Measurements from ENCODE around the gene SYT9. TPM values are rescaled to one million over a fixed set of nuclear protein-coding genes. Genes with fewer than 3 reads are reported as not detected.

The SYT9 gene
- polyA plus RNA-seq, 2 of the 4 experiments (the other 2 are of a cell fraction) = 0.10 TPM; not detected in 1

DNA sequence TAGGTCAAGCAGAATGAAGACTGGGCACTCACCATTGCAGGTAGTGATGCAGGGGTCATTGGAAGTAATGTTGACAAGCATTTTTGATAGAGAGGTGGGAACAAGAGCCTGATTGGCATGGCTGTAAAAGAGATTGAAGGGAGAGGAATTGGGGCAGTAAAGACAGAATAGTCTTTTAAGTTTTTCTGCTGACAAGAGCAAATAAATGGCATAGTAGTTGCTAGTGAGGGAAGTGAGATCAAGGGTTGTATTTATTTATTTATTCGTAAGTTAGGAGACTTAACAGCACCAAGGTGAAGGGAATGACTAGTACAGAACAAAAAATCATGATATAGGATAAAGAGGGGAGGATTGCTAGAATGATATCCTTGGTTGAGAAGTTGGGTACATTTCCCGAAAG lies 11.0 kb downstream of the SYT9 start:
- TF ChIP-seq MAFK (IDR thresholded peaks at IDR 0.05; ENCODE audit: partially characterized antibody) (peak; percentile 48), RCOR1 (IDR thresholded peaks at IDR 0.05; ENCODE audit: low read depth, low read length) (no peak)
- DNase-seq (ENCODE audit: low read depth in 1 of 2, low spot score in 1 of 2) (no peak), ATAC-seq (no peak), FAIRE-seq (no peak)
- no peak overlapping the region for H3K27ac ChIP-seq
- 2% methylated on average over 2 of the region's 2 CpGs for WGBS (ENCODE audit: missing lambda C conversion rate)
- no peak overlapping the region for H3K4me2 ChIP-seq
- ChIA-PET CTCF (interaction anchor here (0.5 kb wide), 1 partner anchor 29 kb away, joined by 3 read pairs; no protein-coding TSS in a partner anchor), POLR2A (no interaction called here)
- no peaks in the 10 kb centered on the region for H3K4me1 ChIP-seq
- H3K4me3 ChIP-seq = no peak overlapping the region
- H3K9me3 ChIP-seq = no peaks in the 10 kb centered on the region

DNA sequence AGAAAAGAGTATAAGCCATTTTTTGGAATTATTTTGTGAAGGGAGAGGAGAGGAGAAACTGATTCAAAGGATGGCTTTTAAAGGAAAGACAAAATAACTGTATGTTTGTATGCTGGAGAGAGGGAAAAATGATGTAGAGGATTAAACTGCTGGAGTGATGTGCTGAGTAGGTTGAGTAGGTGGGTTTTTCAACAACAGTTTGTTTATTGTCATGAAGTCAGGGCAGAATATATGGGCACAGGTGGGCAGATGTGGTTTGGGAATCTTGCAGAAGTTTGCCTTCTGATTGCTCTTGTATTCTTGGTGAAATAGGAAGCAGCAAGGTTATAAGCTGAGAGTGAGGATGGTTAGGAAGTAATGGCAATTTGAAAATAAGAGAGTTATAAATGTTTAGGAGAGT lies 12.1 kb downstream of the SYT9 start:
- ATAC-seq = no peak
- TF ChIP-seq MYC (IDR thresholded peaks at IDR 0.05; ENCODE audit: borderline replicate concordance, low read length) = no peak
- TF ChIP-seq EP300 (IDR thresholded peaks at IDR 0.05) = no peak
- TF ChIP-seq POLR2A (IDR thresholded peaks at IDR 0.05; ENCODE audit: low read length) = no peak
- TF ChIP-seq, protein P1, sequence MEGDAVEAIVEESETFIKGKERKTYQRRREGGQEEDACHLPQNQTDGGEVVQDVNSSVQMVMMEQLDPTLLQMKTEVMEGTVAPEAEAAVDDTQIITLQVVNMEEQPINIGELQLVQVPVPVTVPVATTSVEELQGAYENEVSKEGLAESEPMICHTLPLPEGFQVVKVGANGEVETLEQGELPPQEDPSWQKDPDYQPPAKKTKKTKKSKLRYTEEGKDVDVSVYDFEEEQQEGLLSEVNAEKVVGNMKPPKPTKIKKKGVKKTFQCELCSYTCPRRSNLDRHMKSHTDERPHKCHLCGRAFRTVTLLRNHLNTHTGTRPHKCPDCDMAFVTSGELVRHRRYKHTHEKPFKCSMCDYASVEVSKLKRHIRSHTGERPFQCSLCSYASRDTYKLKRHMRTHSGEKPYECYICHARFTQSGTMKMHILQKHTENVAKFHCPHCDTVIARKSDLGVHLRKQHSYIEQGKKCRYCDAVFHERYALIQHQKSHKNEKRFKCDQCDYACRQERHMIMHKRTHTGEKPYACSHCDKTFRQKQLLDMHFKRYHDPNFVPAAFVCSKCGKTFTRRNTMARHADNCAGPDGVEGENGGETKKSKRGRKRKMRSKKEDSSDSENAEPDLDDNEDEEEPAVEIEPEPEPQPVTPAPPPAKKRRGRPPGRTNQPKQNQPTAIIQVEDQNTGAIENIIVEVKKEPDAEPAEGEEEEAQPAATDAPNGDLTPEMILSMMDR (IDR thresholded peaks at IDR 0.05) = no peak
- no peak for FAIRE-seq
- DNase-seq (ENCODE audit: low read depth in 1 of 2, low spot score in 1 of 2) = no peak
- no peak overlapping the region for H3K27ac ChIP-seq
- no peaks in the 10 kb centered on the region for H3K4me1 ChIP-seq
- H3K4me3 ChIP-seq = no peak overlapping the region
- CTCF ChIA-PET = interaction anchor here (2.2 kb wide), 1 partner anchor 14 kb away, joined by 5 read pairs; no protein-coding TSS in a partner anchor
- POLR2A ChIA-PET = no interaction called here
- H3K4me2 ChIP-seq = no peak overlapping the region
- no peaks in the 10 kb centered on the region for H3K9me3 ChIP-seq

DNA sequence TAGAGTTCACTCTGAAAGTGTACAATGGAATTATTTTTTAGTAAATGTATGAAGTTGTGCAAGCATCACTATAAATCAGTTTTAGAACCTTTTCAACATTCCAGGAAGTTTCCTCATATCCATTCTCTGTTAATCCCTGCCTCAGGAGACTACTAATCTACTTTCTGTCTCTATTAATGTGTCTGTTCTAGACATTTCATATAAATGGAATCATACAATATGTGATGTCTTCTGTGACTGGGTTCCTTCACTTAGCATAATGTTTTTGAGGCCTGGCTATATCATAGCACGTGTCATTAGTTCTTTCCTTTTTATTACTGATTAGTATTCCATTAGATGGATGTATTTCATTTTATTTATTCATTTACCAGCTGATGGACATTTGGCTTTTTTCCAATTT lies 17.1 kb downstream of the SYT9 start:
- DNase-seq (ENCODE audit: low read depth in 1 of 2, low spot score in 1 of 2) = no peak
- POLR2A ChIA-PET = no interaction called here
- 0% methylated on average over 1 of the region's 1 CpG for WGBS (ENCODE audit: missing lambda C conversion rate)

More for the DNA sequence above, 17.1 kb downstream of the SYT9 start:
- Histone ChIP-seq H3K27ac (no peak overlapping the region), H3K9me3 (no peaks in the 10 kb centered on the region), H3K4me3 (no peak overlapping the region), H3K4me2 (no peak overlapping the region), H3K4me1 (no peaks in the 10 kb centered on the region)
- ATAC-seq (no peak), FAIRE-seq (no peak)
- TF ChIP-seq MYC (IDR thresholded peaks at IDR 0.05; ENCODE audit: borderline replicate concordance, low read length) (no peak), GATA3 (IDR thresholded peaks at IDR 0.05; ENCODE audit: borderline replicate concordance) (no peak), RAD21 (conservative IDR thresholded peaks at IDR 0.05 in 1 of 2, IDR thresholded peaks at IDR 0.05 in 1 of 2) (no peak), FOSB (CRISPR knock-in tag; IDR thresholded peaks at IDR 0.05) (no peak), ZC3H11A (IDR thresholded peaks at IDR 0.05) (no peak), POLR2A (IDR thresholded peaks at IDR 0.05; ENCODE audit: low read length) (no peak), CBX2 (IDR thresholded peaks at IDR 0.05; ENCODE audit: borderline replicate concordance, low read depth) (no peak), SMC3 (IDR thresholded peaks at IDR 0.05) (no peak), POLR2AphosphoS2 (conservative IDR thresholded peaks at IDR 0.05; ENCODE audit: low read length) (no peak), TP53 (CRISPR knock-in tag; IDR thresholded peaks at IDR 0.05) (no peak)
- TF ChIP-seq, protein P2, sequence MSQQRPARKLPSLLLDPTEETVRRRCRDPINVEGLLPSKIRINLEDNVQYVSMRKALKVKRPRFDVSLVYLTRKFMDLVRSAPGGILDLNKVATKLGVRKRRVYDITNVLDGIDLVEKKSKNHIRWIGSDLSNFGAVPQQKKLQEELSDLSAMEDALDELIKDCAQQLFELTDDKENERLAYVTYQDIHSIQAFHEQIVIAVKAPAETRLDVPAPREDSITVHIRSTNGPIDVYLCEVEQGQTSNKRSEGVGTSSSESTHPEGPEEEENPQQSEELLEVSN (IDR thresholded peaks at IDR 0.05; ENCODE audit: borderline replicate concordance, low read depth) = no peak
- TF ChIP-seq, protein P1 (IDR thresholded peaks at IDR 0.05) = no peak
- TF ChIP-seq, protein P3, sequence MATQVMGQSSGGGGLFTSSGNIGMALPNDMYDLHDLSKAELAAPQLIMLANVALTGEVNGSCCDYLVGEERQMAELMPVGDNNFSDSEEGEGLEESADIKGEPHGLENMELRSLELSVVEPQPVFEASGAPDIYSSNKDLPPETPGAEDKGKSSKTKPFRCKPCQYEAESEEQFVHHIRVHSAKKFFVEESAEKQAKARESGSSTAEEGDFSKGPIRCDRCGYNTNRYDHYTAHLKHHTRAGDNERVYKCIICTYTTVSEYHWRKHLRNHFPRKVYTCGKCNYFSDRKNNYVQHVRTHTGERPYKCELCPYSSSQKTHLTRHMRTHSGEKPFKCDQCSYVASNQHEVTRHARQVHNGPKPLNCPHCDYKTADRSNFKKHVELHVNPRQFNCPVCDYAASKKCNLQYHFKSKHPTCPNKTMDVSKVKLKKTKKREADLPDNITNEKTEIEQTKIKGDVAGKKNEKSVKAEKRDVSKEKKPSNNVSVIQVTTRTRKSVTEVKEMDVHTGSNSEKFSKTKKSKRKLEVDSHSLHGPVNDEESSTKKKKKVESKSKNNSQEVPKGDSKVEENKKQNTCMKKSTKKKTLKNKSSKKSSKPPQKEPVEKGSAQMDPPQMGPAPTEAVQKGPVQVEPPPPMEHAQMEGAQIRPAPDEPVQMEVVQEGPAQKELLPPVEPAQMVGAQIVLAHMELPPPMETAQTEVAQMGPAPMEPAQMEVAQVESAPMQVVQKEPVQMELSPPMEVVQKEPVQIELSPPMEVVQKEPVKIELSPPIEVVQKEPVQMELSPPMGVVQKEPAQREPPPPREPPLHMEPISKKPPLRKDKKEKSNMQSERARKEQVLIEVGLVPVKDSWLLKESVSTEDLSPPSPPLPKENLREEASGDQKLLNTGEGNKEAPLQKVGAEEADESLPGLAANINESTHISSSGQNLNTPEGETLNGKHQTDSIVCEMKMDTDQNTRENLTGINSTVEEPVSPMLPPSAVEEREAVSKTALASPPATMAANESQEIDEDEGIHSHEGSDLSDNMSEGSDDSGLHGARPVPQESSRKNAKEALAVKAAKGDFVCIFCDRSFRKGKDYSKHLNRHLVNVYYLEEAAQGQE (IDR thresholded peaks at IDR 0.05) = no peak
- TF ChIP-seq, protein P4, sequence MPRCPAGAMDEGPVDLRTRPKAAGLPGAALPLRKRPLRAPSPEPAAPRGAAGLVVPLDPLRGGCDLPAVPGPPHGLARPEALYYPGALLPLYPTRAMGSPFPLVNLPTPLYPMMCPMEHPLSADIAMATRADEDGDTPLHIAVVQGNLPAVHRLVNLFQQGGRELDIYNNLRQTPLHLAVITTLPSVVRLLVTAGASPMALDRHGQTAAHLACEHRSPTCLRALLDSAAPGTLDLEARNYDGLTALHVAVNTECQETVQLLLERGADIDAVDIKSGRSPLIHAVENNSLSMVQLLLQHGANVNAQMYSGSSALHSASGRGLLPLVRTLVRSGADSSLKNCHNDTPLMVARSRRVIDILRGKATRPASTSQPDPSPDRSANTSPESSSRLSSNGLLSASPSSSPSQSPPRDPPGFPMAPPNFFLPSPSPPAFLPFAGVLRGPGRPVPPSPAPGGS (IDR thresholded peaks at IDR 0.05) = no peak
- CTCF ChIA-PET = no interaction called here

Measured in A549 (cell line).